Measurements from ENCODE around the gene ASGR1.
"Not testable (repeated sequence)": the region's sequence is repeated elsewhere in the genome, so short reads cannot be mapped to it uniquely, and the experiment has no call there.

ASGR1 gene

GRCh38 chr17:7130621-7131422 is 48.3 kb downstream of the ASGR1 start:
- Histone ChIP-seq H3K4me3 (ENCODE audit: low read length) (no peak overlapping the region), H3K79me2 (ENCODE audit: low read length) (no peaks in the 10 kb centered on the region), H3K27ac (ENCODE audit: low read length) (peak overlapping the region; percentile 40), H3K9me3 (ENCODE audit: insufficient read depth, low read length) (no peaks in the 10 kb centered on the region), H3K4me1 (ENCODE audit: low read length) (peaks cover 38% of the 10 kb centered on the region), H3K9ac (ENCODE audit: low read length) (peak overlapping the region; percentile 11; the same call in 1 of the 2 replicates), H3K27me3 (ENCODE audit: low read depth, low read length) (no peaks in the 10 kb centered on the region), H3K36me3 (replicated peaks; ENCODE audit: low read depth, low read length) (no peaks in the 10 kb centered on the region), H3K4me2 (ENCODE audit: low read length) (peak overlapping the region; percentile 57), H4K20me1 (ENCODE audit: insufficient read depth, low read length) (no peaks in the 10 kb centered on the region), H2AFZ (ENCODE audit: low read depth, low read length) (no peak overlapping the region)
- TF ChIP-seq CTCF (IDR thresholded peaks at IDR 0.05; ENCODE audit: low read depth, low read length) (no peak), EZH2phosphoT487 (IDR thresholded peaks at IDR 0.05; ENCODE audit: low read depth) (no peak)

DNA sequence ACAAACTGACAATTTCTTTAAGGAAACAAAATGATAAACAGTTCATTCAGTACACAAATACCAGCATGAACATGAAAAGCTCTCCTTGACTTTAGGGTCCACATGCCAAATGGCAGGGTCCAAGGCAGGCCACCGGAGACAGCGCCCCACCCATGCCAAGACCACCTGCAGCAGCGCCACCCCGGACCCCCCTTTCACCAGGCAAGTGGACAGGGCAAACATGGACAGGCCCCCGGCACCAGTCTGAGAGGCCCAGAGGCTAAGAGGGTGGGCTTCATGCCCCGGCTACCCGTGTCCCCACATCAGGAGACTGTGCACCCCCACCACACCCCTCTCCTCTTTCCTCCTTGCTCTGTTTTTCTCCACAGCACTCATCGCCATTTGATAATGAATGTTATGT is 49.9 kb downstream of the ASGR1 start:
- Histone ChIP-seq H2AFZ (ENCODE audit: low read depth, low read length) (no peak overlapping the region), H3K4me2 (ENCODE audit: low read length) (no peak overlapping the region)

DNA sequence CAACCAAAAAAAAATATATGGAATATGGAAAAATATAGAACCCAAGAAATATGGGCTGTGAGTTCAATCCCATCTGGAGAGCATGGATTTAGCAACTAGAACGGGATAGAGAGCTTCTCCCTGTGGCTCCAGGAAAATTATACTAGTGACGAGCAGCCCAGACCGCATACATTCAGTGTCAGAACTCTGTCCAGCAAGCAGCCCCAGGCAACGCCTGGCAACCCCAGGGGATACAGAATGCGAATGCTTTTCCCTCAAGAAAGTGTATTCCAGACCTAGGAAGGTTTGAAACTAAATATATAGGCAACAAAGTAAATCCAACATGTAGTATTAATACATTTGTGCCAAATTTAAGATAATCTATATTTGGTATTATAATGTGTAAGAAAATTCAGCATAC is 51.0 kb downstream of the ASGR1 start:
- TF ChIP-seq CTCF (IDR thresholded peaks at IDR 0.05; ENCODE audit: low read depth, low read length) = no peak
- peaks cover 32% of the 10 kb centered on the region for H3K4me1 ChIP-seq (ENCODE audit: low read length)
- no peak overlapping the region for H3K9ac ChIP-seq (ENCODE audit: low read length)
- no peaks in the 10 kb centered on the region for H3K79me2 ChIP-seq (ENCODE audit: low read length)
- no peak overlapping the region for H2AFZ ChIP-seq (ENCODE audit: low read depth, low read length)
- H3K4me3 ChIP-seq (ENCODE audit: low read length) = no peak overlapping the region
- H3K36me3 ChIP-seq (replicated peaks; ENCODE audit: low read depth, low read length) = no peaks in the 10 kb centered on the region
- H3K27me3 ChIP-seq (ENCODE audit: low read depth, low read length) = no peaks in the 10 kb centered on the region
- H3K27ac ChIP-seq (ENCODE audit: low read length) = no peak overlapping the region
- H3K9me3 ChIP-seq (ENCODE audit: insufficient read depth, low read length) = no peaks in the 10 kb centered on the region
- H3K4me2 ChIP-seq (ENCODE audit: low read length) = no peak overlapping the region
- no peaks in the 10 kb centered on the region for H4K20me1 ChIP-seq (ENCODE audit: insufficient read depth, low read length)

More for the DNA sequence above, 49.9 kb downstream of the ASGR1 start:
- H3K27me3 ChIP-seq (ENCODE audit: low read depth, low read length) = no peaks in the 10 kb centered on the region
- H3K9ac ChIP-seq (ENCODE audit: low read length) = no peak overlapping the region
- TF ChIP-seq EZH2phosphoT487 (IDR thresholded peaks at IDR 0.05; ENCODE audit: low read depth) = no peak
- TF ChIP-seq CTCF (IDR thresholded peaks at IDR 0.05; ENCODE audit: low read depth, low read length) = no peak
- H3K36me3 ChIP-seq (replicated peaks; ENCODE audit: low read depth, low read length) = no peaks in the 10 kb centered on the region
- no peaks in the 10 kb centered on the region for H3K9me3 ChIP-seq (ENCODE audit: insufficient read depth, low read length)
- no peaks in the 10 kb centered on the region for H4K20me1 ChIP-seq (ENCODE audit: insufficient read depth, low read length)
- no peaks in the 10 kb centered on the region for H3K79me2 ChIP-seq (ENCODE audit: low read length)
- H3K4me3 ChIP-seq (ENCODE audit: low read length) = no peak overlapping the region
- H3K27ac ChIP-seq (ENCODE audit: low read length) = no peak overlapping the region
- H3K4me1 ChIP-seq (ENCODE audit: low read length) = peaks cover 38% of the 10 kb centered on the region

DNA sequence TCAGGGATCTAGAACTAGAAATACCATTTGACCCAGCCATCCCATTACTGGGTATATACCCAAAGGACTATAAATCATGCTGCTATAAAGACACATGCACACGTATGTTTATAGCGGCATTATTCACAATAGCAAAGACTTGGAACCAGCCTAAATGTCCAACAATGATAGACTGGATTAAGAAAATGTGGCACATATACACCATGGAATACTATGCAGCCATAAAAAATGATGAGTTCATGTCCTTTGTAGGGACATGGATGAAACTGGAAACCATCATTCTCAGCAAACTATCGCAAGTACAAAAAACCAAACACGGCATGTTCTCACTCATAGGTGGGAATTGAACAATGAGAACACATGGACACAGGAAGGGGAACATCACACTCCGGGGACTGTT is 51.7 kb downstream of the ASGR1 start:
- not testable (repeated sequence) for H3K9me3 ChIP-seq (ENCODE audit: insufficient read depth, low read length); H3K9ac ChIP-seq (ENCODE audit: low read length); H3K4me2 ChIP-seq (ENCODE audit: low read length); H3K79me2 ChIP-seq (ENCODE audit: low read length); H3K36me3 ChIP-seq (replicated peaks; ENCODE audit: low read depth, low read length); H2AFZ ChIP-seq (ENCODE audit: low read depth, low read length); H3K4me3 ChIP-seq (ENCODE audit: low read length); H4K20me1 ChIP-seq (ENCODE audit: insufficient read depth, low read length); H3K27ac ChIP-seq (ENCODE audit: low read length); H3K27me3 ChIP-seq (ENCODE audit: low read depth, low read length)
- H3K4me1 ChIP-seq (ENCODE audit: low read length) = peaks cover 28% of the 10 kb centered on the region

- not testable (repeated sequence) for H3K9ac ChIP-seq (ENCODE audit: low read length); H3K4me2 ChIP-seq (ENCODE audit: low read length); H3K27me3 ChIP-seq (ENCODE audit: low read depth, low read length); H3K36me3 ChIP-seq (replicated peaks; ENCODE audit: low read depth, low read length); H2AFZ ChIP-seq (ENCODE audit: low read depth, low read length); H3K9me3 ChIP-seq (ENCODE audit: insufficient read depth, low read length); H3K4me3 ChIP-seq (ENCODE audit: low read length); H3K79me2 ChIP-seq (ENCODE audit: low read length); H3K27ac ChIP-seq (ENCODE audit: low read length); H4K20me1 ChIP-seq (ENCODE audit: insufficient read depth, low read length)
- peaks cover 26% of the 10 kb centered on the region for H3K4me1 ChIP-seq (ENCODE audit: low read length)
Observed at GRCh38 chr17:7126386-7126785, 52.8 kb downstream of the ASGR1 start.
